A549 (cell line): ENCODE results near the gene HSPH1. TPM values are rescaled to one million over a fixed set of nuclear protein-coding genes. Genes with fewer than 3 reads are reported as not detected.
"Not testable (repeated sequence)": the region's sequence is repeated elsewhere in the genome, so short reads cannot be mapped to it uniquely, and the experiment has no call there.

Experiments
- ATAC-seq, 2 experiments: fragments of 200-7000 bp in 1 of 2; fragments of >200 bp in 1 of 2; cut with Nextera tagmentation in 1 of 2; cut with Tn5 transposase in 1 of 2; 3 replicates each; pipeline versions ENCODE4 v1.8.0 to v1.9.1; 2018 to 2020; ENCODE audit warnings: mild to moderate bottlenecking in 1 of 2, moderate library complexity in 1 of 2
- CTCF ChIA-PET: fragments of 300-600 bp; sonication (Branson Sonifier 250); formaldehyde crosslinking; extraction: SDS; loops from one replicate; lab custom pipeline; 2021; ENCODE audit warnings: antibody characterized with exemption, inconsistent platforms; lab: Yijun Ruan, JAX
- POLR2A ChIA-PET: fragments of 350-600 bp; formaldehyde crosslinking; extraction: SDS; loops from one replicate; lab custom pipeline; 2021; ENCODE audit warnings: antibody characterized with exemption, inconsistent platforms; lab: Yijun Ruan, JAX
- DNase-seq, 2 experiments: peaks; one replicate each; pipeline versions ENCODE4 v3.0.0 to v3.0.0-alpha.2; 2011 to 2016; ENCODE audit warnings: low read depth in 1 of 2, low spot score in 1 of 2
- FAIRE-seq: peaks from 2 replicates; lab custom pipeline; 2011; peaks lifted over from hg19 to GRCh38; lab: Jason Lieb, UNC
- H3K27ac ChIP-seq, 2 experiments: fragments of >200 bp; sonication (Bioruptor Twin); formaldehyde crosslinking; 3 replicates each; pipeline ENCODE4 v1.5.1; 2016 to 2017
- H3K4me1 ChIP-seq: fragments of >200 bp; sonication (Bioruptor Twin); formaldehyde crosslinking; 3 replicates; pipeline ENCODE4 v1.6.1; 2016
- H3K4me2 ChIP-seq: fragments of >200 bp; sonication (Bioruptor Twin); formaldehyde crosslinking; 3 replicates; pipeline ENCODE4 v1.6.1; 2016
- H3K4me3 ChIP-seq: fragments of >200 bp; sonication (Bioruptor Twin); formaldehyde crosslinking; 3 replicates; pipeline ENCODE4 v1.5.1; 2016
- H3K9me3 ChIP-seq: fragments of >200 bp; sonication (Bioruptor Twin); formaldehyde crosslinking; 3 replicates; pipeline ENCODE4 v1.6.1; 2016
- FOSL2 ChIP-seq, 2 experiments: fragments of 450-650 bp in 1 of 2; fragments of >200 bp in 1 of 2; sonication (Bioruptor Twin) in 1 of 2; formaldehyde crosslinking; IDR thresholded peaks; 2 replicates each; pipeline versions ENCODE4 v1.5.0 to v1.6.1; 2016 to 2020; ENCODE audit warnings: mild to moderate bottlenecking in 1 of 2, moderate library complexity in 1 of 2
- HEYL ChIP-seq: fragments of 250-450 bp; sonication (Bioruptor Pico); IDR thresholded peaks from 2 replicates; pipeline ENCODE4 v1.8.0; 2021; ENCODE audit warnings: mild to moderate bottlenecking, moderate library complexity
- HOXB13 ChIP-seq: fragments of 250-450 bp; sonication (Bioruptor Pico); IDR thresholded peaks from 2 replicates; pipeline ENCODE4 v1.5.0; 2020; ENCODE audit warnings: low read depth, mild to moderate bottlenecking, moderate library complexity
- MAFK ChIP-seq: fragments of 450-650 bp; IDR thresholded peaks from 2 replicates; pipeline ENCODE4 v1.6.1; 2014; ENCODE audit not compliant: partially characterized antibody
- MYC ChIP-seq: IDR thresholded peaks from 2 replicates; pipeline ENCODE4 v1.6.1; 2012; ENCODE audit warnings: mild to moderate bottlenecking, inconsistent platforms, low read length, improper control_type of control experiment, borderline replicate concordance
- NPAS2 ChIP-seq: fragments of 250-450 bp; sonication (Bioruptor Pico); IDR thresholded peaks from 2 replicates; pipeline ENCODE4 v1.8.0; 2022; ENCODE audit warnings: mild to moderate bottlenecking, moderate library complexity, borderline replicate concordance
- PHF8 ChIP-seq: fragments of 200-600 bp; sonication (generic); IDR thresholded peaks from 2 replicates; pipeline ENCODE4 v1.6.1; 2016; ENCODE audit warnings: low read depth, mild to moderate bottlenecking, antibody characterized with exemption, moderate library complexity, borderline replicate concordance
- RAD21 ChIP-seq, 2 experiments: fragments of >200 bp in 1 of 2; sonication (Bioruptor Twin) in 1 of 2; formaldehyde crosslinking in 1 of 2; IDR thresholded peaks in 1 of 2; conservative IDR thresholded peaks in 1 of 2; 2 replicates in 1 of 2; 3 replicates in 1 of 2; pipeline ENCODE4 v1.6.1; 2012 to 2018; ENCODE audit warnings: inconsistent platforms in 1 of 2
- SMC3 ChIP-seq: fragments of >200 bp; sonication (Bioruptor Twin); formaldehyde crosslinking; IDR thresholded peaks from 3 replicates; pipeline ENCODE4 v1.6.1; 2018; ENCODE audit warnings: inconsistent platforms
- SREBF2 ChIP-seq: fragments of 450-650 bp; IDR thresholded peaks from 2 replicates; pipeline ENCODE4 v1.6.1; 2014; ENCODE audit warnings: mild to moderate bottlenecking, moderate library complexity
- ZC3H11A ChIP-seq: fragments of 450-650 bp; IDR thresholded peaks from 2 replicates; pipeline ENCODE4 v1.6.1; 2014; ENCODE audit warnings: antibody characterized with exemption, mild to moderate bottlenecking
- ZNF302 ChIP-seq: fragments of 250-450 bp; sonication (Bioruptor Pico); IDR thresholded peaks from 2 replicates; pipeline ENCODE4 v1.9.0; 2021; ENCODE audit warnings: inconsistent platforms, mild to moderate bottlenecking, moderate library complexity
- WGBS: methylation state at CpG from one replicate; pipeline ENCODE4 v1.1.6; 2017; ENCODE audit errors: missing lambda C conversion rate; 5-methylcytosine and 5-hydroxymethylcytosine counted together
- polyA plus RNA-seq, 4 experiments: library from polyadenylated mRNA; depleted of rRNA in 3 of 4; stranded (reverse); fragments of >200 nt; fragmentation: RNase III in 1 of 4; extraction: RNeasy Plus Mini Kit Qiagen cat#74134 plus additional on column Dnase treatment in 1 of 4; gene quantifications; 2 replicates in 3 of 4; 3 replicates in 1 of 4; pipeline ENCODE4 v1.2.3, GENCODE V29; 2011 to 2017
- TF ChIP-seq, protein P1 (sequence below): fragments of >200 bp; sonication (Bioruptor Twin); formaldehyde crosslinking; IDR thresholded peaks from 3 replicates; pipeline ENCODE4 v1.5.1; 2016
- TF ChIP-seq, protein P2 (sequence below): IDR thresholded peaks from 2 replicates; pipeline ENCODE4 v1.6.1; 2012; ENCODE audit warnings: low read depth, borderline replicate concordance
- TF ChIP-seq, protein P3 (sequence below): fragments of >200 bp; sonication (Bioruptor Twin); formaldehyde crosslinking; IDR thresholded peaks from 3 replicates; pipeline ENCODE4 v1.6.1; 2016
- TF ChIP-seq, protein P4 (sequence below): fragments of 200-600 bp; sonication (generic); IDR thresholded peaks from 2 replicates; pipeline ENCODE4 v1.6.1; 2016; ENCODE audit warnings: antibody characterized with exemption, mild to moderate bottlenecking, moderate library complexity

The HSPH1 gene
- polyA plus RNA-seq, 2 of the 4 experiments (the other 2 are of a cell fraction): 110 to 141 TPM

DNA sequence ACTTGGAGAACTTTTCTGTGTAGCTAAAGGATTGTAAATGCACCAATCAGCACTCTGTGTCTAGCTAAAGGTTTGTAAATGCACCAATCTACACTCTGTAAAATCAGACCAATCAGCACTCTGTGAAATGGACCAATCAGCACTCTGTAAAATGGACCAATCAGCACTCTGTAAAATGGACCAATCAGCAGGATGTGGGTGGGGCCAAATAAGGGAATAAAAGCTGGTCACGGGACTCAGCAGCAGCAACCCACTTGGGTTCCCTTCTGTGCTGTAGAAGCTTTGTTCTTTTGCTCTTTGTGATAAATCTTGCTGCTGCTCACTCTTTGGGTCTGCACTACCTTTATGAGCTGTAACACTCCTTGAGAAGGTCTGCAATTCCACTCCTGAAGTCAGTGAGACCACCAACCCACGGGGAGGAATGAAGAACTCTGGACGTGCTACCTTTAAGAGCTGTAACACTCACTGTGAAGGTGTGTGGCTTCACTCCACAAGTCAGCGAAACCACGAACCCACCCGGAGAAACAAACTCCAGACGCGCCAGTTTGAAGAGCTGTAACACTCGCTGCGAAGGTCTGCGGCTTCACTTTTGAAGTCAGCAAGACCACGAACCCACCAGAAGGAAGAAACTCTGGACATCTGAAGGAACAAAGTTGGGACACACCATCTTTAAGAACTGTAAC is 16.2 kb upstream of the HSPH1 start:
- POLR2A ChIA-PET, H3K4me1 ChIP-seq, ATAC-seq, H3K9me3 ChIP-seq, FAIRE-seq, H3K27ac ChIP-seq, H3K4me3 ChIP-seq, DNase-seq, H3K4me2 ChIP-seq: not testable (repeated sequence)
- CTCF ChIA-PET: interaction anchor here (1.2 to 1.6 kb wide), 2 partner anchors 21 to 247 kb away, joined by 3 to 4 read pairs; partner anchors contain the start of gene B3GLCT
- TF ChIP-seq MAFK: peak; percentile 33
- 78% methylated on average over 11 of the region's 12 CpGs for WGBS

DNA sequence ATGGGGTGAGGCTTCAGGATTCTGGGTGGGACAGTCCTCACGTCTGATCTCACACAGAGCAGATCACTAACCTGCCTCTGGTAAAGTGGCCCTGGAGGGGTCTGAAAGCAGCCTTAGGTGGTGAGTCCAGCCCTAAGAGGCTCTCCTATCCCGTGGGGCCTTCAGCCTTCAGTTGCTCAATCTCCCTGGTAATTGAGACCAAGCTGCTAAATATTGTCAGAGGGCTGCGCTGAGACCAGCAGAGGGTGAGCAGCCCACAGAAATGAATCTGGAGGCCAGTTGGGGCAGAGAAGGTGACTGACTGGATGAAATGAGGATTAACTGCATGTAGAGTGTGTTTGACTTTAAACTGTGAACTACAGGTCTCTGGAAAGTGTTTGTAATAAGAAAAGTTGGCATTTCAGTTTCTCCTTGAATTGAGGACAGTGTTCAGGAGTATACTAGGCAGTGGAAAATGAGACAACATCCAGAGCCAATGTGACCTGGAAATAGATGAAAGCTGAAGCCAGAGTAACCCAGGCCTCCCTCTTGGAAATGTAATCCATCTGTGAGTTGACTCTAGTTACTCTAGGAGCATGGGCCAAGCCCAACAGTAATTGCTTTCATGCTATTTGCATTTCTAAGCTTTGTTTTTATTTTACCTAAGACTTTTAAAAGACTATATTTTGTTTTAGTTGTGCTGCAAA is 14.3 kb upstream of the HSPH1 start:
- ATAC-seq (no peak), DNase-seq (no peak), FAIRE-seq (no peak)
- WGBS: 86% methylated on average over 2 of the region's 3 CpGs
- Histone ChIP-seq H3K4me3 (no peak overlapping the region), H3K27ac (no peak overlapping the region), H3K9me3 (no peaks in the 10 kb centered on the region), H3K4me2 (no peak overlapping the region), H3K4me1 (peaks cover 21% of the 10 kb centered on the region)
- no peak for TF ChIP-seq SREBF2
- POLR2A ChIA-PET: no interaction called here
- CTCF ChIA-PET: interaction anchor here (1.0 kb wide), 1 partner anchor 24 kb away, joined by 4 read pairs; the partner anchor contains the start of gene B3GLCT

DNA sequence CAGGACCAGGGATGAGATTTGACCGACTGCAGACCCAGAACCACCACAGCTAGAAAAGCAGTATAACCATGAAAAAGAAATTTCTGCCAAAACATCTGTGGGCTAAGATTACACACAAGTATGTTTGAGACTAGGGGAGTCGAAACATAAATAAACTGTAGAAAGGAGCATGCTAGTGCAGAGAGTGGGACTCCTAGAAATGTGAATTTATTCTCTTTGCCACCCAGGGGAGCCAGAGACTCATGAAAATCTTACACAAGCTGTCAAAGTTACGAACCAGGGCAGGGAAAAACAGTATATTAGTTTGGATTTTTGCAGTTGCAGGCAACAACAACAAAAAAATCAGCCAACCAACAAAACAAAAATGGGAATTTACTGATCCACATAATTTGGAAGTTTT is 12.3 kb upstream of the HSPH1 start:
- ATAC-seq (peak in 1 of 2 experiments; percentile 58; a peak in 2 of 6 replicates), DNase-seq (no peak), FAIRE-seq (no peak)
- WGBS: 82% methylated on average over 3 of the region's 3 CpGs
- Histone ChIP-seq H3K9me3 (no peaks in the 10 kb centered on the region), H3K4me3 (no peak overlapping the region), H3K4me2 (no peak overlapping the region), H3K4me1 (peaks cover 21% of the 10 kb centered on the region), H3K27ac (0 out of 6 replicates have a peak overlapping the region, but pooled peaks of 1 of the 2 experiments have one; percentile 5)
- ChIA-PET POLR2A (interaction anchor here (0.8 to 1.1 kb wide), 2 partner anchors 27 to 35 kb away, joined by 3 read pairs; no protein-coding TSS in a partner anchor), CTCF (interaction anchor here (0.6 to 3.2 kb wide), 15 partner anchors 8 to 568 kb away, joined by 3 to 20 read pairs (median 4); partner anchors contain the start of gene B3GLCT)
- TF ChIP-seq, protein P1, sequence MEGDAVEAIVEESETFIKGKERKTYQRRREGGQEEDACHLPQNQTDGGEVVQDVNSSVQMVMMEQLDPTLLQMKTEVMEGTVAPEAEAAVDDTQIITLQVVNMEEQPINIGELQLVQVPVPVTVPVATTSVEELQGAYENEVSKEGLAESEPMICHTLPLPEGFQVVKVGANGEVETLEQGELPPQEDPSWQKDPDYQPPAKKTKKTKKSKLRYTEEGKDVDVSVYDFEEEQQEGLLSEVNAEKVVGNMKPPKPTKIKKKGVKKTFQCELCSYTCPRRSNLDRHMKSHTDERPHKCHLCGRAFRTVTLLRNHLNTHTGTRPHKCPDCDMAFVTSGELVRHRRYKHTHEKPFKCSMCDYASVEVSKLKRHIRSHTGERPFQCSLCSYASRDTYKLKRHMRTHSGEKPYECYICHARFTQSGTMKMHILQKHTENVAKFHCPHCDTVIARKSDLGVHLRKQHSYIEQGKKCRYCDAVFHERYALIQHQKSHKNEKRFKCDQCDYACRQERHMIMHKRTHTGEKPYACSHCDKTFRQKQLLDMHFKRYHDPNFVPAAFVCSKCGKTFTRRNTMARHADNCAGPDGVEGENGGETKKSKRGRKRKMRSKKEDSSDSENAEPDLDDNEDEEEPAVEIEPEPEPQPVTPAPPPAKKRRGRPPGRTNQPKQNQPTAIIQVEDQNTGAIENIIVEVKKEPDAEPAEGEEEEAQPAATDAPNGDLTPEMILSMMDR: peak; percentile 27
- TF ChIP-seq, protein P2, sequence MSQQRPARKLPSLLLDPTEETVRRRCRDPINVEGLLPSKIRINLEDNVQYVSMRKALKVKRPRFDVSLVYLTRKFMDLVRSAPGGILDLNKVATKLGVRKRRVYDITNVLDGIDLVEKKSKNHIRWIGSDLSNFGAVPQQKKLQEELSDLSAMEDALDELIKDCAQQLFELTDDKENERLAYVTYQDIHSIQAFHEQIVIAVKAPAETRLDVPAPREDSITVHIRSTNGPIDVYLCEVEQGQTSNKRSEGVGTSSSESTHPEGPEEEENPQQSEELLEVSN: no peak
- TF ChIP-seq RAD21 (conservative IDR thresholded peaks at IDR 0.05 in 1 of 2, IDR thresholded peaks at IDR 0.05 in 1 of 2): peak; percentile 45 to 47
- no peak for TF ChIP-seq SMC3

DNA sequence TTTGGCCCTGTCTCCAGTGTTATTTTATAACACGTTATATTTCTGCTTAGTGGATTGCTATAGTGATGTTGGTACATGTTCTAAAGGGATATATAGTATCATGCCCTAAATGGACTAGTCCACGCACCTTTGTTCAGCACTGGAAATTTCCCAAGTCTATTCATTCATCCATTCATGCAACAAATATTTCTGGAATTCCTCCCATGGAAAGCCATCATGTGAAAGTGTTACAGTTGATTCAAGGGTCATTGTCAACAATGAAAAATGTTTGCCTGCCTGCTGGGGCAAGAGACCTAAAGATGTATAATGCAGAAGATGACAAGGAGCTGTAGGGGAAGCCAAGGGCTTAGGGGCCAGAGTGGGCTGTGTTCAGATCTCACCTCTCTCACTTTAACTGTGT is 10.8 kb upstream of the HSPH1 start:
- Histone ChIP-seq H3K9me3 (no peaks in the 10 kb centered on the region), H3K4me3 (no peak overlapping the region), H3K27ac (peak overlapping the region; percentile 12 to 58; a peak in 4 of 6 replicates), H3K4me1 (peaks cover 31% of the 10 kb centered on the region), H3K4me2 (peak overlapping the region; percentile 52)
- POLR2A ChIA-PET: no interaction called here
- ATAC-seq (peak; percentile 78), FAIRE-seq (no peak), DNase-seq (peak; percentile 27 to 76)
- CTCF ChIA-PET: interaction anchor here (0.9 to 3.2 kb wide), 5 partner anchors 10 to 252 kb away, joined by 3 to 20 read pairs (median 6); partner anchors contain the start of gene B3GLCT
- WGBS: 5% methylated on average over 2 of the region's 2 CpGs
- TF ChIP-seq, protein P3, sequence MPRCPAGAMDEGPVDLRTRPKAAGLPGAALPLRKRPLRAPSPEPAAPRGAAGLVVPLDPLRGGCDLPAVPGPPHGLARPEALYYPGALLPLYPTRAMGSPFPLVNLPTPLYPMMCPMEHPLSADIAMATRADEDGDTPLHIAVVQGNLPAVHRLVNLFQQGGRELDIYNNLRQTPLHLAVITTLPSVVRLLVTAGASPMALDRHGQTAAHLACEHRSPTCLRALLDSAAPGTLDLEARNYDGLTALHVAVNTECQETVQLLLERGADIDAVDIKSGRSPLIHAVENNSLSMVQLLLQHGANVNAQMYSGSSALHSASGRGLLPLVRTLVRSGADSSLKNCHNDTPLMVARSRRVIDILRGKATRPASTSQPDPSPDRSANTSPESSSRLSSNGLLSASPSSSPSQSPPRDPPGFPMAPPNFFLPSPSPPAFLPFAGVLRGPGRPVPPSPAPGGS: no peak
- TF ChIP-seq, protein P4, sequence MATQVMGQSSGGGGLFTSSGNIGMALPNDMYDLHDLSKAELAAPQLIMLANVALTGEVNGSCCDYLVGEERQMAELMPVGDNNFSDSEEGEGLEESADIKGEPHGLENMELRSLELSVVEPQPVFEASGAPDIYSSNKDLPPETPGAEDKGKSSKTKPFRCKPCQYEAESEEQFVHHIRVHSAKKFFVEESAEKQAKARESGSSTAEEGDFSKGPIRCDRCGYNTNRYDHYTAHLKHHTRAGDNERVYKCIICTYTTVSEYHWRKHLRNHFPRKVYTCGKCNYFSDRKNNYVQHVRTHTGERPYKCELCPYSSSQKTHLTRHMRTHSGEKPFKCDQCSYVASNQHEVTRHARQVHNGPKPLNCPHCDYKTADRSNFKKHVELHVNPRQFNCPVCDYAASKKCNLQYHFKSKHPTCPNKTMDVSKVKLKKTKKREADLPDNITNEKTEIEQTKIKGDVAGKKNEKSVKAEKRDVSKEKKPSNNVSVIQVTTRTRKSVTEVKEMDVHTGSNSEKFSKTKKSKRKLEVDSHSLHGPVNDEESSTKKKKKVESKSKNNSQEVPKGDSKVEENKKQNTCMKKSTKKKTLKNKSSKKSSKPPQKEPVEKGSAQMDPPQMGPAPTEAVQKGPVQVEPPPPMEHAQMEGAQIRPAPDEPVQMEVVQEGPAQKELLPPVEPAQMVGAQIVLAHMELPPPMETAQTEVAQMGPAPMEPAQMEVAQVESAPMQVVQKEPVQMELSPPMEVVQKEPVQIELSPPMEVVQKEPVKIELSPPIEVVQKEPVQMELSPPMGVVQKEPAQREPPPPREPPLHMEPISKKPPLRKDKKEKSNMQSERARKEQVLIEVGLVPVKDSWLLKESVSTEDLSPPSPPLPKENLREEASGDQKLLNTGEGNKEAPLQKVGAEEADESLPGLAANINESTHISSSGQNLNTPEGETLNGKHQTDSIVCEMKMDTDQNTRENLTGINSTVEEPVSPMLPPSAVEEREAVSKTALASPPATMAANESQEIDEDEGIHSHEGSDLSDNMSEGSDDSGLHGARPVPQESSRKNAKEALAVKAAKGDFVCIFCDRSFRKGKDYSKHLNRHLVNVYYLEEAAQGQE: no peak
- TF ChIP-seq FOSL2 (IDR thresholded peaks at IDR 0.05): 0 out of 2 replicates have a peak, but pooled peaks have one; percentile 34
- peak; percentile 76 for TF ChIP-seq FOSL2 (CRISPR knock-in tag; IDR thresholded peaks at IDR 0.05)
- no peak for TF ChIP-seq MYC
- TF ChIP-seq HOXB13: no peak
- no peak for TF ChIP-seq HEYL (CRISPR knock-in tag)
- TF ChIP-seq ZNF302 (CRISPR knock-in tag): no peak
- no peak for TF ChIP-seq ZC3H11A
- TF ChIP-seq PHF8: no peak
- no peak for TF ChIP-seq NPAS2 (CRISPR knock-in tag)
